Measurements from ENCODE around the gene MISP. TPM values are rescaled to one million over a fixed set of nuclear protein-coding genes. Genes with fewer than 3 reads are reported as not detected.
"Not testable (repeated sequence)": the region's sequence is repeated elsewhere in the genome, so short reads cannot be mapped to it uniquely, and the experiment has no call there.

Gene MISP
- total and polyA plus RNA-seq, 4 donors, result 0.12 to 53.3 (median 1.0) TPM; not detected in 1

- Histone ChIP-seq H3K4me3 (ENCODE audit: low read length in 2 of 2) (no peak overlapping the region), H3K36me3 (ENCODE audit: control insufficient read depth in 1 of 2, insufficient read depth in 2 of 2, low read length in 1 of 2) (no peaks in the 10 kb centered on the region), H3K4me1 (ENCODE audit: control insufficient read depth in 1 of 2, insufficient read depth in 2 of 2, low read length in 2 of 2) (no peaks in the 10 kb centered on the region), H3K27me3 (ENCODE audit: control insufficient read depth in 1 of 2, insufficient read depth in 2 of 2, low read length in 1 of 2) (no peaks in the 10 kb centered on the region), H3K9me3 (ENCODE audit: control insufficient read depth, low read length) (no peaks in the 10 kb centered on the region), H3K27ac (ENCODE audit: low read depth in 1 of 2, low read length in 2 of 2) (no peak overlapping the region)
- DNase-seq, result no peak
- ATAC-seq (ENCODE audit: low FRiP score), result no peak
- intact Hi-C loops (cut with DNase I), result no loop called here
- 89 to 95% methylated on average over 15 to 16 of the region's 16 CpGs for WGBS, 2 donors
These were observed 19.9 kb upstream of the MISP start for GRCh38 chr19:731000-731399.

DNA sequence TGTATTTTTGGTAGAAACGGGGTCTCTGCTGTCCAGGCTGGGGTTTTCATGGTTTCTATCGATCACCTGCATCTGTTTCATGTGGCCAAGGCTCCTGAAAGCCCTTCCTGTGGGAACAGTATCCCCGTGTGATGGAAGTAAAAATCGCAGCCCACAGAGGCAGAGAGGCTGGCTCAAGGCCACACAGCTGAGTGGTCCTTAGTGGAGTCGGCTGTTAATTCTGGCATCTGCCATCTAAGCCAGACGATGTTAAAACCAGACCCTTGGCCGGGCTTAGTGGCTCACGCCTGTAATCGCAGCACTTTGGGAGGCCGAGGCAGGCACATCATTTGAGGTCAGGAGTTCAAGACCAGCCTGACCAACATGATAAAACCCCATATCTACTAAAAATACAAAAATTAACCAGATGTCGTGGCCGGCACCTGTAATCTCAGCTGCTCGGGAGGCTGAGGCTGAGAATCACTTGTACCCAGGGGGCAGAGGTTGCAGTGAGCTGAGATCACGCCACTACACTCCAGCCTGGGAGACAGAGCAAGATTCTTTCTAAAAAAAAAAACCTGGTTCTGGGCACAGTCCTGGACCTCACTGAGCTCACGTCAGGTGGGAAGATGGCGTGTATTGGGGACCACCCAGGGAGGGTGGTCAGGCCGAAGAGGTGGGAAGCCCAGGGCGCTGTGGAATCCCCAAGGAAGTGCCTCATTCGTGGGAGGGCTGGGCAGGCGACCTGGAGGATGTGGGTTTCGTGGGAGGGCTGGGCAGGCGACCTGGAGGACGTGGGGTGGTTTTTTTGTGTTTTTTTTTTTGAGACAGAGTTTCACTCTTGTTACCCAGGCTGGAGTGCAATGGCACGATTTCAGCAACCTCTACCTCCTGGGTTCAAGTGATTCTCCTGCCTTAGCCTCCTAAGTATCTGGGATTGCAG is 18.5 kb upstream of the MISP start:
- Histone ChIP-seq H3K4me3 (ENCODE audit: low read length in 2 of 2) (no peak overlapping the region), H3K4me1 (ENCODE audit: control insufficient read depth in 1 of 2, insufficient read depth in 2 of 2, low read length in 2 of 2) (no peaks in the 10 kb centered on the region), H3K27ac (ENCODE audit: low read depth in 1 of 2, low read length in 2 of 2) (no peak overlapping the region), H3K36me3 (ENCODE audit: control insufficient read depth in 1 of 2, insufficient read depth in 2 of 2, low read length in 1 of 2) (no peaks in the 10 kb centered on the region), H3K9me3 (ENCODE audit: control insufficient read depth, low read length) (no peaks in the 10 kb centered on the region), H3K27me3 (ENCODE audit: control insufficient read depth in 1 of 2, insufficient read depth in 2 of 2, low read length in 1 of 2) (no peaks in the 10 kb centered on the region)
- 79 to 81% methylated on average over 24 of the region's 24 CpGs for WGBS, 2 donors
- ATAC-seq (ENCODE audit: low FRiP score) (no peak), DNase-seq (no peak)
- intact Hi-C loops (cut with DNase I), result no loop called here

GRCh38 chr19:734716-735115 is 16.2 kb upstream of the MISP start:
- intact Hi-C loops (cut with DNase I), result loop anchor here (1.0 kb wide), 2 partner anchors 69 to 70 kb away; no protein-coding TSS in a partner anchor
- Histone ChIP-seq H3K9me3 (ENCODE audit: control insufficient read depth, low read length) (no peaks in the 10 kb centered on the region), H3K27me3 (ENCODE audit: control insufficient read depth in 1 of 2, insufficient read depth in 2 of 2, low read length in 1 of 2) (no peaks in the 10 kb centered on the region), H3K36me3 (ENCODE audit: control insufficient read depth in 1 of 2, insufficient read depth in 2 of 2, low read length in 1 of 2) (no peaks in the 10 kb centered on the region), H3K4me1 (ENCODE audit: control insufficient read depth in 1 of 2, insufficient read depth in 2 of 2, low read length in 2 of 2) (no peaks in the 10 kb centered on the region), H3K27ac (ENCODE audit: low read depth in 1 of 2, low read length in 2 of 2) (no peak overlapping the region), H3K4me3 (ENCODE audit: low read length in 2 of 2) (no peak overlapping the region)
- no peak for DNase-seq
- no peak for ATAC-seq (ENCODE audit: low FRiP score)
- WGBS, 2 donors, result 91 to 94% methylated on average over 13 of the region's 13 CpGs

DNA sequence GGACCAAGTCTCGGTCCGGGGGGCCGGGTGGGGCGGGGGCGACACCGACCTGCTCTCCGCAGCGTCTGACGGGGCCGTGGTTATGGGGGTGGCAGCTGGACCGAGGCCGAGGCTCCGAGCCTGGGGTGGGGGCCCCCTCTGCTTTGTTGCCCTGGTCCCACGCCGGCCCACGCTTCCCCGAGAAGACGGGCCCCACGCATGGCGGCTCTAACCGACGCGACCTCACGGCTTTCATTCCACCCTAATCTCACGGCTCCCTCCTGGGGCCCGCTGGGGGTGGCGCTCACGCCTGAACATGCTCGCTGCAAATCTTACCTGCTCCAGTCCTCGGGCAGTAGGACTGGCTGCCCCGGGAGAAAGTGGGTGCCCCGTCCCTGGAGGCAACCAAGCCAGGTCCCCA is 14.8 kb upstream of the MISP start:
- no peaks in the 10 kb centered on the region for H3K4me1 ChIP-seq (ENCODE audit: control insufficient read depth in 1 of 2, insufficient read depth in 2 of 2, low read length in 2 of 2)
- intact Hi-C loops (cut with DNase I), result no loop called here
- no peak overlapping the region for H3K27ac ChIP-seq (ENCODE audit: low read depth in 1 of 2, low read length in 2 of 2)
- no peaks in the 10 kb centered on the region for H3K36me3 ChIP-seq (ENCODE audit: control insufficient read depth in 1 of 2, insufficient read depth in 2 of 2, low read length in 1 of 2)
- H3K9me3 ChIP-seq (ENCODE audit: control insufficient read depth, low read length), result no peaks in the 10 kb centered on the region
- DNase-seq (no peak), ATAC-seq (ENCODE audit: low FRiP score) (no peak)
- no peaks in the 10 kb centered on the region for H3K27me3 ChIP-seq (ENCODE audit: control insufficient read depth in 1 of 2, insufficient read depth in 2 of 2, low read length in 1 of 2)
- no peak overlapping the region for H3K4me3 ChIP-seq (ENCODE audit: low read length in 2 of 2)
- 91 to 93% methylated on average over 30 to 32 of the region's 32 CpGs for WGBS, 2 donors

- peak; percentile 67 for ATAC-seq (ENCODE audit: low FRiP score)
- intact Hi-C loops (cut with DNase I), result no loop called here
- Histone ChIP-seq H3K27me3 (ENCODE audit: control insufficient read depth in 1 of 2, insufficient read depth in 2 of 2, low read length in 1 of 2) (no peaks in the 10 kb centered on the region), H3K4me1 (ENCODE audit: control insufficient read depth in 1 of 2, insufficient read depth in 2 of 2, low read length in 2 of 2) (no peaks in the 10 kb centered on the region), H3K27ac (ENCODE audit: low read depth in 1 of 2, low read length in 2 of 2) (no peak overlapping the region), H3K9me3 (ENCODE audit: control insufficient read depth, low read length) (no peaks in the 10 kb centered on the region), H3K4me3 (ENCODE audit: low read length in 2 of 2) (no peak overlapping the region), H3K36me3 (ENCODE audit: control insufficient read depth in 1 of 2, insufficient read depth in 2 of 2, low read length in 1 of 2) (no peaks in the 10 kb centered on the region)
- DNase-seq, result peak in 1 of 2 donors; percentile 85
- 42 to 49% methylated on average over 21 to 22 of the region's 22 CpGs for WGBS, 2 donors
These were observed 13.3 kb upstream of the MISP start for GRCh38 chr19:737591-738093.

- no peaks in the 10 kb centered on the region for H3K4me1 ChIP-seq (ENCODE audit: control insufficient read depth in 1 of 2, insufficient read depth in 2 of 2, low read length in 2 of 2)
- ATAC-seq (ENCODE audit: low FRiP score), result no peak
- H3K27me3 ChIP-seq (ENCODE audit: control insufficient read depth in 1 of 2, insufficient read depth in 2 of 2, low read length in 1 of 2), result no peaks in the 10 kb centered on the region
- no peaks in the 10 kb centered on the region for H3K9me3 ChIP-seq (ENCODE audit: control insufficient read depth, low read length)
- DNase-seq, result no peak
- H3K4me3 ChIP-seq (ENCODE audit: low read length in 2 of 2), result no peak overlapping the region
- 91% methylated on average over 23 of the region's 23 CpGs for WGBS, 2 donors
- H3K36me3 ChIP-seq (ENCODE audit: control insufficient read depth in 1 of 2, insufficient read depth in 2 of 2, low read length in 1 of 2), result no peaks in the 10 kb centered on the region
- no peak overlapping the region for H3K27ac ChIP-seq (ENCODE audit: low read depth in 1 of 2, low read length in 2 of 2)
- intact Hi-C loops (cut with DNase I), result no loop called here
These were observed 12.3 kb upstream of the MISP start for GRCh38 chr19:738509-739128.

DNA sequence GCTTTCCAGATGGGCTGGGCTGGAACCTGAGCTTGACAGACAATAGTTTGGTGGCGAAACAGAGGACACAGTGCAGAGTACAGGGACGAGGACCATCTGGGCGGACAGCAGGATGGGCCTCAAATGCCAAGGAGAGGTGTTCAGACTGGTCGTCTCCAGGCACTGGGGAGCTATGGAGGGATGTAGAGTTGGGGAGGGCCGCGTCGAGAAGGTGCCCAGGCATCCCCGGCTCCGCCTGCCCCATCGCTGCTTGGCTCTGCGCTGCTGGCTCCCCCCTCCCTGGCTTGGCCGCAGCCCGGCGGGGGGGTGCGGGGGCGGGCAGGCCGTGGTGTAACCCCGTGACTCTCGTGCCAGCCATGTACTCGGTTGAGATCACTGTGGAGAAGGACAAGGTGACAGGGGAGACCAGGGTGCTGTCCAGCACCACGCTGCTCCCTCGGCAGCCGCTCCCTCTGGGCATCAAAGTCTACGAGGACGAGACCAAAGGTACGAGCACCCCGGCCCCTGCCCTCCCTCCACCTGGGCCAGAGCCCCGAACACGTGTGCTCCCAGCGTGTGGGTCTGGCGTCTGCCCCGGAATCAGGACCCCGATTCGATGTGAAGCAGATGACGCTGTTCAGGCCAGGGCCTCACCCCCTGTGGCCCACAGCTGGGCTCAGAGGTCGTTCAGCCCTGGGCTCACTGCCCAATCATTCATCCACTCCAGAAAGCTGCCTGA is 10.8 kb upstream of the MISP start:
- no peaks in the 10 kb centered on the region for H3K27me3 ChIP-seq (ENCODE audit: control insufficient read depth in 1 of 2, insufficient read depth in 2 of 2, low read length in 1 of 2)
- H3K4me1 ChIP-seq (ENCODE audit: control insufficient read depth in 1 of 2, insufficient read depth in 2 of 2, low read length in 2 of 2), result no peaks in the 10 kb centered on the region
- H3K36me3 ChIP-seq (ENCODE audit: control insufficient read depth in 1 of 2, insufficient read depth in 2 of 2, low read length in 1 of 2), result no peaks in the 10 kb centered on the region
- ATAC-seq (ENCODE audit: low FRiP score), result no peak
- WGBS, 2 donors, result 87 to 89% methylated on average over 33 to 36 of the region's 36 CpGs
- H3K27ac ChIP-seq (ENCODE audit: low read depth in 1 of 2, low read length in 2 of 2), result no peak overlapping the region
- H3K4me3 ChIP-seq (ENCODE audit: low read length in 2 of 2), result no peak overlapping the region
- no peaks in the 10 kb centered on the region for H3K9me3 ChIP-seq (ENCODE audit: control insufficient read depth, low read length)
- intact Hi-C loops (cut with DNase I), result no loop called here
- peak in 1 of 2 donors; percentile 69 for DNase-seq

DNA sequence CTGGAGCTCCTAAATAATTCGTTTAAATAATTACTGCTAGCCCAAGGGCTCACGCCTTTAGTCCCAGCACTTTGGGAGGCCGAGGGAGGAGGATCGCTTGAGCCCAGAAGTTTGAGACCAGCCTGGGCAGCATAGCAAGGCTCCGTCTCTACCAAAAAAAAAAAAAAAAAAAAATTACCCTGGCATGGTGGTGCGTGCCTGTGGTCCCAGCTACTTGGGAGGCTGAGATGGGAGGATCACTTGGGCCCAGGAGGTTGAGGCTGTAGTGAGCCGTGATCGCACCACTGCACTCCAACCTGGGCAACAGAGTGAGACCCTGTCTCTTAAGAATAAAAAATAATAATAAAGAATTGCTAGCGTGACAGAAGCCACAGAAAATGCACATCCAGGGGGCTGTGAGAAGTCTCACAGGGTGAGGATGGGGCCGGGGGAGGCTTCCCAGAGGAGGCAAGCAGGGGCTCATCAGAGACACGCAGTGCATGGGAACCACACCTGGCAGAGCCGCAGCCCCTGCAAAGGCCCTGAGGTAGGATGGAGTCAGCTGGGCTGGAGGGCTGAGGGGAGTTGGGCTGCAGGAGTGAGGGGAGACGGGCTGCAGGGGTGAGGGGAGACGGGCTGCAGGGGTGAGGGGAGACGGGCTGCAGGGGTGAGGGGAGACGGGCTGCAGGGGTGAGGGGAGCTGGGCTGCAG is 10.0 kb upstream of the MISP start:
- DNase-seq; H3K27ac ChIP-seq (ENCODE audit: low read depth in 1 of 2, low read length in 2 of 2); H3K4me3 ChIP-seq (ENCODE audit: low read length in 2 of 2); H3K36me3 ChIP-seq (ENCODE audit: control insufficient read depth in 1 of 2, insufficient read depth in 2 of 2, low read length in 1 of 2); H3K4me1 ChIP-seq (ENCODE audit: control insufficient read depth in 1 of 2, insufficient read depth in 2 of 2, low read length in 2 of 2); ATAC-seq (ENCODE audit: low FRiP score); H3K9me3 ChIP-seq (ENCODE audit: control insufficient read depth, low read length); intact Hi-C loops (cut with DNase I); H3K27me3 ChIP-seq (ENCODE audit: control insufficient read depth in 1 of 2, insufficient read depth in 2 of 2, low read length in 1 of 2): not testable (repeated sequence)
- 85 to 87% methylated on average over 14 to 16 of the region's 16 CpGs for WGBS, 2 donors
